GM18907 (cell line): ENCODE measurements around the gene SPTA1.

Source experiments
- ATAC-seq: cut with Tn5 transposase; IDR thresholded peaks from one replicate; pipeline ENCODE4 v1.9.1; 2021; ENCODE audit warnings: mild to moderate bottlenecking, moderate library complexity; ENCODE audit not compliant: unreplicated experiment

Gene SPTA1

DNA sequence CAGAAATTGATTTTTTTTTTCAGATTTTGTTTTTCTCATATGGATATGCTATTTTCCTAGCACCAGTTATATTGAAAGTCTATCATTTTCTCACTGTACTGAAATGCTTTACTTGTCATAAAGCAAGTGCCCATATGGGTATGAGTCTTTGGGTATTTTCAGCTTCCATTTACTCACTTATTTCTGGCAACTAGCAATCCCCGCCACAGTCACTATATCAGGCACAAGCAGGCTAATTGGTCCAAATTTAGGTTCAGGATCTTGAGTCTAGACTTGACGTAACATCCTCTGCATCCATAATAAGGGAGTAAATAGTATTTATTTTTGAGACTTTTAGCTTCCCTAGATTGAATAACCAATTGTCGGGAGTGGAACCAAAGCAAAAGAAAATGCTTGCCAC is 109.0 kb downstream of the SPTA1 start:
- no peak for ATAC-seq

DNA sequence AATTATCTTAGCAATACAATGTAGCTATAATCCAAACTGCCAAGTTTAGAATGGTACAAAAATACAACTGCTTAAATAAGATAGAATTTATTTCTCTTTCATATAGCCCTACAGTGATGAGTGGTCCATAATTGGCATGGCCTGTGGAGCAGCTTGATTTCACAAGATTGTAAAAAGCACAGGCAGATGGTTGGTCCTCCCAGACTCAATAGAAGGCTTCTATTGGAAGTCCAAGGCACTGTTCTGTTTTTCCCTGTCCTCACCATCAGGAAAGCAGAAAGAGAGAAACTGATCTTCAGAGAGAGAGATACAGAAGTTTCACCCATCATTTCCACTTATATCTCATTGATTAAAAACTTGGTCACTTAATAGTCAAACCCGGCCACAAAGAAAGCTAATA is 114.3 kb downstream of the SPTA1 start:
- no peak for ATAC-seq

DNA sequence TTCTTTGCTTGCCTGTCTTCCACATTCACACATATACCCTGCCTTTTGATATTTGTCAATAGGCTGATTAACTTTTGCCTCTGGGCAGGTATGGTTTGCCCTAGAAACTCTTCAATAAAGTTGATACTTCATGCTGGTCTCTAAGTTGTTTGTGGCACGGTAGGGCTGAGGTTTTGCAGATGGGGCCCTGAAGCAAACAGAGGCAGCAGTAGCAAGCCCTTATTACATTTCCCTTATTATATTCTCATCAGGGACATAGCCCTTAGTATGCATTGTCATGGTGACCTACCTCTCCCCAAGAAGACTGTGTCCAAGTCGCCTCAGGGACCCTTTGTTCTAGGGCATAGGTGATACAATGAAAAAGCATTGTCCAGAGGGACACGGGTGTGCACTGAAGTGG is 116.0 kb downstream of the SPTA1 start, which contains the start of gene OR6P1:
OR6P1 (minus strand) TSS at position 101 of the 400 bp plus-strand sequence. CDS start 6,976 bp downstream, outside the sequence.
- ATAC-seq, result no peak

DNA sequence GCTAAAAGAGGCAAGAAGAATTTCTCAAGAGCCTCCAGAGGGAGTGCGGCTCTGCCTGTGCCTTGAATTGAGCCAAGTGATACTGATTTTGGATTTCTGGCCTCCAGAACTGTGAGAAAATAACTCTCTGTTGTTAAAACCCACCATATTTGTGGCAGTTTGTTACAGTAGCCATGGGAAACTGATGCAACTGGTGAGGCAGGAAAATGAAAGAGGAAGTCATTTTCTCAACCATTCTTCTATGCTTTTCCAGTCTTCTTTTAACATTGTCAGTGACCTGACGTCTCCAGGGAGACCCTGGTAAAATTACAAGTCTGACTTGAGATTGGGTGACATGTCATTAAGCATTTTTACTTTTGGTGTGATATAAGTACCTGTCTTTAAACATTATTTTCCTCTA is 121.9 kb downstream of the SPTA1 start:
- ATAC-seq, result no peak

DNA sequence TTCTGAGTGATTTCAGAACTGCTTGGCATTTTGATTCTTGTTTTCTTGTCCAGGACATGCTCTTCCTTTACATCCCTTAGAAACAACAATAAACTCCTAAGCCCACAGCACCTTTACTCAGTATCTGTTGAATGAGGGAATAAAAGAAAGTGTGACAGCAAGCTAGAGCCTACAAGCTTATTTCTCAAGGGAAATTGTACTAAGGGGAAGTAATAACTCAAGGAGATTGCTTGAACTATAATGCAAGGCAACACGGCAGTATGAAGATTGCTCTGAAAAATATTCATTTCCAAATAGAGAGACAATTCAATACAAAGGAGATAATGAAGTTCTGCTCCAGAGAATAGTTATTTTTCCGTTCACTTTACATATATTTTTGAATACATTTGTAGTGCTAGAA is 122.7 kb downstream of the SPTA1 start:
- no peak for ATAC-seq
